GM04504 (cell line): ENCODE data around the gene ABCC2.
"Not testable (repeated sequence)": the region's sequence is repeated elsewhere in the genome, so short reads cannot be mapped to it uniquely, and the experiment has no call there.

Experiments used
- DNase-seq: peaks from one replicate; pipeline ENCODE4 v3.0.0-alpha.2; 2012; ENCODE audit warnings: low read depth

The ABCC2 gene

GRCh38 chr10:99782447-99783286, at the start of gene ABCC2:
ABCC2 (plus strand) TSS chr10:99782640; CDS start chr10:99782845, 205 bp downstream.
- no peak for DNase-seq

DNA sequence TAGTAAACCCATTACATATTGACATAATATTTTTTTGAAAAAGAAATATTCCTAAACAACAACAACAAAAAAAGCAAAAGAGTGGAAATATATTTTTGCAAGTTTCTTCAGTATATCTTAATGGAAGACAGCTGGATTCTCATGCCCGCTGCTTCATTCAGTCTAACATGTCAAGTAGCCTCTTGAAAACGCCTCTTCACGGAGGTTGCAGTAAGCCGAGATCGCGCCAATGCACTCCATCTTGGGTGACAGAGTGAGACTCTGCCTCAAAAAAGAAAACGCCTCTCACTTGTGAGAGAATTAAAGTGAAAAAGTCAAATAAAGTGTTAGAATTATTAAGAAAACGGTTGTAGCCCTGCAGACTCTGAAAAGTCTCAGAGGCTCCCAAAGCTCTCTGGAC, 49.1 kb upstream of the ABCC2 start:
- no peak for DNase-seq

DNA sequence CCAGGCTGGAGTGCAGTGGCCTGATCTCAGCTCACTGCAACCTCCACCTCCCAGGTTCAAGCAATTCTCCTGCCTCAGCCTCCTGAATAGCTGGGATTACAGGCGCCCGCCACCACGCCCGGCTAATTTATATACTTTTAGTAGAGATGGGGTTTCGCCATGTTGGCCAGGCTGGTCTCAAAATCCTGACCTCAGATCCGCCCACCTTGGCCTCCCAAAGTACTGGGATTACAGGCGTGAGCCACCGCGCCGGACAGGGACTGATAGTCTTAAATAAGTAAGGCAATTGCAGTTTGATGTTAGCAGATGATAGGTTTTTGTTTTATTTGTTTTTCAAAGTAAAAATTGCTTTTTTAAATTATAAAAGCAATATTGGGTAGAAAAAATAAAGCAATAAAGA, 48.3 kb upstream of the ABCC2 start:
- DNase-seq, result not testable (repeated sequence)

- DNase-seq, result no peak
Measured at GRCh38 chr10:99740260-99740659, 42.2 kb upstream of the ABCC2 start.

- DNase-seq, result no peak
Measured at GRCh38 chr10:99740933-99741559, 41.4 kb upstream of the ABCC2 start.

- DNase-seq, result no peak
Measured at GRCh38 chr10:99742254-99742653, 40.2 kb upstream of the ABCC2 start.

- no peak for DNase-seq
Measured at GRCh38 chr10:99742701-99743100, 39.7 kb upstream of the ABCC2 start.

DNA sequence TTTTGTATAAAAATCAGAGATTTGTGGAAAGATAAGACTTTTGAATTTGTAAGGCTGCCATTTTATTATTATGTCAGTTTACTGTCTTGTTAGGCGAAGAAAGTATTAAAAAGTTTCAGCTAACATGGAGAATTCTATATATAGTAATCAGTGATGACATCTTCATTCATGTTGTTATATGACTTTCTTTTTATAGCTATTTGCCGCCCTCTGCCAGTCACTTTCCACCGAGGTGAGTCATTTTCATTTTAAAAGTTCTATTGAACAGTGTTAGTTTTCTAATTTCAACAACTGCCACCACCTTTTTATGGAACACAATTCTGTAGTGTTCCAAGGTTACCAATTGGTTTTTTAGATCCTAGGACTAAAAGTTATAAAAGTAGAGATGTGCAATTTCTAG, 38.6 kb upstream of the ABCC2 start:
- no peak for DNase-seq

GRCh38 chr10:99746166-99746565, 36.3 kb upstream of the ABCC2 start:
- DNase-seq, result not testable (repeated sequence)

DNA sequence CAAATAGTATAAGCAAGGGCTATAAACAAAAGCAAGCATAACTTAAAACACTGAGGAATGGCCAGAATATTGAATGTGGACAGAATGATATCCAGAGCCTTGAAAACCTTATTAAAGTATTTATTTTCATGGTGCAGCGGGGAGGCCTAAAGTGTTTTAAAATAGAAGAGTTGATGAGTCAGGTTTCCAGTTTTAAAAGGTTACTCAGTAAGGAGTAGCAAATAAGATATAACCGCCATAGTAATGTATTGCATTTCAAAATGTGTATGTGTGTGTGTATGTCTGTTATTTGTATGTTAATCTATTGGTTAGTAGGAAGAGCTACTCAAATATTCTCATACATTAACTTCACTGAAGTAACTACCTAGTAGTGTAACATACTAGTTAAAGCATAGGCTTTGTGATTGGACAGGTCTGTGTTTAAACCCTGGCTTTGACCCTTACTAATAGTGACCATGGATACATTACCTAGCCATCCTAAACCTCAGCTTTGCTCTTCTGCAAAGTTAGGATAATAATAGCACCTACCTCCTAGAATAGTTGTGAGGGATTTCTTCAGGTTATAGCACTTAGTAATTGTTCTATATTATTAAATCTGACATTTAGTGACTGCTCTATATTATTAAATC, 33.5 kb upstream of the ABCC2 start:
- no peak for DNase-seq

GRCh38 chr10:99750641-99751040, 31.8 kb upstream of the ABCC2 start:
- no peak for DNase-seq

GRCh38 chr10:99754670-99755069, 27.8 kb upstream of the ABCC2 start:
- DNase-seq, result no peak

GRCh38 chr10:99756159-99756558, 26.3 kb upstream of the ABCC2 start:
- no peak for DNase-seq

GRCh38 chr10:99758211-99758891, 24.1 kb upstream of the ABCC2 start:
- DNase-seq, result no peak

DNA sequence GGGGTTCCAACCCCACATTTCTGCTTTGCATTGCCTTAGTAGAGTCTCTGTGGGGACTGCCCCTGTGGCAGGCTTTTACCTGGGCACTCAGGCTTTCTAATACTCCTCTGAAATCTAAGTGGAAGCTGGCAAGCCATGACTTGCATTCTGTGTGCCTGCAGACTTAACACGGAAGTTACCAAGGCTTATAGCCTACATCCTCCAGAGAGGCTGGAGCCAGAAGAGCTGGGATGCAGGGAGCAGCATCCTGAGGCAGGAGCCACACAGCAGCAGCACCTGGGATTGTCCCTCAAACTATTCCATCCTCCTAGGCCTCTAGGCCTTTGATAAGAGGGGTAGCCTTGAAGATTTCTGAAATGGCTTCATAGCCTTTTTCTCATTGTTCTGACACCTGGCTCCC, 22.1 kb upstream of the ABCC2 start:
- DNase-seq, result no peak

GRCh38 chr10:99761365-99761764, 21.1 kb upstream of the ABCC2 start:
- DNase-seq, result no peak

- DNase-seq, result no peak
Measured at GRCh38 chr10:99765672-99766301, 16.7 kb upstream of the ABCC2 start.

GRCh38 chr10:99766302-99766681, 16.1 kb upstream of the ABCC2 start:
- DNase-seq, result no peak

DNA sequence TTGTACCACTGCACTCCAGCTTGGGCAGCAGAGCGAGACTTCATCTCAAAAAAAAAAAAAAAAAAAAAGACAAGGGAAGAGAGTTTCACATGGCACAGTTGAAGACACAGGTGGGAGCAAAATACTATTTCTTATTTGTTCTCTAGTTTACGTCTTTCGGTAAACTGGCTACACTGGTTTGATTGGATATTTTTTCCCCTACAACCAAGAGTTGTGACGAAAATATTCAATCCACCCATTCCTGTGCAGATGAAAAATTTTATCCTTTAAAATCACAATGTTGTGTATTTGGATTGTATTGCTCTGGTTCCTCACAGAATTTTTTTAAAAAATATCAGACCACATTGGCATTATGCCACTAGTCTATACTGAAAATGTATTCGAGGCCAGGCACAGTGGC, 14.5 kb upstream of the ABCC2 start:
- no peak for DNase-seq

- no peak for DNase-seq
Measured at GRCh38 chr10:99768556-99768955, 13.9 kb upstream of the ABCC2 start.

DNA sequence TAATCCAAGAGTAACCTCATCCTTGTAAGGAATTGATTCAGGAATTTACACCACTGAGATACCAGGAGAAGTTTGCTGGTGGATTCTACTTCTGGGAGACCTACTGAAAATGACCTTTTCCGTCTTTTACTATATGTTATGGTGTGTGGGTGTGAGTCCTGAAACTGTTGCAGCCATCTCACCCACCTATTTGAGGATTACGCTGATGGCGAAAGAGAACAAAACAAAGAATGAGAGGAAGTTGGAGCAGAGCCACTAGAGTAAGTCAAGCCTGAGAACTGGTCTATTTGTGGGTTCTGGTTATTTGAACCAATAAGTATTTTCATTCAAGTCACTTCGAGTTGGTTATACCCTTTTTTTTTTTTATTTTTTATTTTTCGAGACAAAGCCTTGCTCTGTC, 12.7 kb upstream of the ABCC2 start:
- DNase-seq, result no peak

DNA sequence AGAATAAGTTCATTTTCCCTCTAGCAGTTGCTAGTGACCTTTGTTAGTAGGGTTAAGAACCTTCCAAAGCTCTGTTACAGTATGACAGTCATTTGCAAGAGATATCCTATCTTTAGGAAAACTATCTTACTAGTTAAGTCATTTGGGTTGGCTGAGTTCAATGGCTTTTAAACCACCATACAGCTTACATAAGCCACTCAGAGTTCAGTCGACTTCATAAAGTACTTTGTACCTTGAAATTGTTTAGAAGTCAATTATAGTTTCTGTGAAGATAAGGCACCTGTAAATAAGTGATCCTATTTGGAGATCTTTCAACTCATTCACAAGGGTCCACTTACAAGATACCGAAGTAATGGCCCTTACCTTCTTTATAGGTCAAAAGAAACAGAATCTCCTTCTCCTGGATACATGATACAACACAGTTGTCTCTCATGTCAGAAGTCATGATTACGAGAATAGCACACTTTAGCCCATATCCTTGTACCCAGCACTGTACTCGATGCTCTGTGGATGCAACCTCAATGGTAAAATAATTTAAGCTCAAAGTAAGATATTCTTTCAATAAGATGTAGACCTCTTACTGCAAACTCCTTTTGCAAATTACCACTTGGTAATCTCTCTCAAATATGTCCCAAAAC, 11.9 kb upstream of the ABCC2 start:
- DNase-seq, result no peak
